ENCODE measurements around the gene ARAP3. TPM values are rescaled to one million over a fixed set of nuclear protein-coding genes. Genes with fewer than 3 reads are reported as not detected.
"Not testable (repeated sequence)": the region's sequence is repeated elsewhere in the genome, so short reads cannot be mapped to it uniquely, and the experiment has no call there.

ARAP3 gene
- total RNA-seq, 1 donor from 2014 or later = 2.4 TPM

- FAIRE-seq = no peak
- DNase-seq (ENCODE audit: low spot score in 2 of 2) = no peak
Observed at GRCh38 chr5:141623186-141623585, 58.8 kb downstream of the ARAP3 start.

GRCh38 chr5:141618804-141619554 lies 63.1 kb downstream of the ARAP3 start, which contains the start of gene DIAPH1:
DIAPH1 (minus strand) TSS chr5:141619000; CDS start chr5:141618914, 86 bp downstream.
- DNase-seq (ENCODE audit: low spot score in 2 of 2) (peak; percentile 87 to 90), FAIRE-seq (no peak)

- DNase-seq (ENCODE audit: low spot score in 2 of 2) = no peak
- no peak for FAIRE-seq
Observed at GRCh38 chr5:141618030-141618803, 63.8 kb downstream of the ARAP3 start.

- DNase-seq (ENCODE audit: low spot score in 2 of 2) = no peak
Observed at GRCh38 chr5:141617682-141618029, 64.4 kb downstream of the ARAP3 start.

GRCh38 chr5:141617128-141617527 lies 64.9 kb downstream of the ARAP3 start:
- FAIRE-seq (no peak), DNase-seq (ENCODE audit: low spot score in 2 of 2) (no peak)

More at GRCh38 chr5:141617682-141618029, 64.4 kb downstream of the ARAP3 start:
- no peak for FAIRE-seq

- DNase-seq (ENCODE audit: low spot score in 2 of 2) (no peak), FAIRE-seq (no peak)
Observed at GRCh38 chr5:141615991-141616720, 65.9 kb downstream of the ARAP3 start.

- no peak for FAIRE-seq
- DNase-seq (ENCODE audit: low spot score in 2 of 2) = no peak
Observed at GRCh38 chr5:141613344-141613743, 68.7 kb downstream of the ARAP3 start.

- FAIRE-seq = no peak
- no peak for DNase-seq (ENCODE audit: low spot score in 2 of 2)
Observed at GRCh38 chr5:141611289-141611688, 70.7 kb downstream of the ARAP3 start.

GRCh38 chr5:141609921-141610320 lies 72.1 kb downstream of the ARAP3 start:
- not testable (repeated sequence) for FAIRE-seq

GRCh38 chr5:141609044-141609443 lies 73.0 kb downstream of the ARAP3 start:
- DNase-seq (ENCODE audit: low spot score in 2 of 2) (no peak), FAIRE-seq (no peak)

More at GRCh38 chr5:141609921-141610320, 72.1 kb downstream of the ARAP3 start:
- not testable (repeated sequence) for DNase-seq (ENCODE audit: low spot score in 2 of 2)

- FAIRE-seq (no peak), DNase-seq (ENCODE audit: low spot score in 2 of 2) (no peak)
Observed at GRCh38 chr5:141608557-141608956, 73.5 kb downstream of the ARAP3 start.

GRCh38 chr5:141608046-141608445 lies 74.0 kb downstream of the ARAP3 start:
- FAIRE-seq (no peak), DNase-seq (ENCODE audit: low spot score in 2 of 2) (no peak)

- DNase-seq (ENCODE audit: low spot score in 2 of 2) = no peak
- no peak for FAIRE-seq
Observed at GRCh38 chr5:141605523-141606277, 76.3 kb downstream of the ARAP3 start.

GRCh38 chr5:141603923-141604717 lies 77.9 kb downstream of the ARAP3 start:
- no peak for DNase-seq (ENCODE audit: low spot score in 2 of 2)
- FAIRE-seq = no peak

Other genes starting within 250 kb of the ARAP3 start
- 20.8 TPM for gene PCDHGC3, start 206.3 kb downstream of the ARAP3 start, total RNA-seq
- 65.2 TPM for gene PCDHGC4, start 197.2 kb downstream of the ARAP3 start, total RNA-seq
- 4.9 TPM for gene PCDHGC5, start 193.1 kb downstream of the ARAP3 start, total RNA-seq
- 22.4 TPM for gene DIAPH1, start 63.2 kb downstream of the ARAP3 start, total RNA-seq
- 44.8 TPM for gene HDAC3, start 45.4 kb downstream of the ARAP3 start, total RNA-seq
- 7.3 TPM for gene RELL2, start 45.2 kb downstream of the ARAP3 start, total RNA-seq
- gene FCHSD1, start 30.8 kb downstream of the ARAP3 start, total RNA-seq = 0.82 TPM
- 41.2 TPM for gene PCDH1, start 196.2 kb upstream of the ARAP3 start, total RNA-seq
- 30.6 TPM for gene DELE1, start 241.6 kb upstream of the ARAP3 start, total RNA-seq